ENCODE results near the gene MRPS31. TPM values are rescaled to one million over a fixed set of nuclear protein-coding genes. Genes with fewer than 3 reads are reported as not detected.

The MRPS31 gene
- total RNA-seq, 4 donors from 2014 or later: 26.9 to 34.9 (median 32.3) TPM

- intact Hi-C loops (cut with DNase I): no loop called here
- Histone ChIP-seq H3K27me3 (no peaks in the 10 kb centered on the region), H3K36me3 (peaks cover 0 to 21% of the 10 kb centered on the region in 2 donors), H3K9me3 (no peaks in the 10 kb centered on the region), H3K27ac (peak overlapping the region in 2 of 3 donors; percentile 21 to 36), H3K4me1 (no peaks in the 10 kb centered on the region), H3K4me3 (replicated peaks in 1 of 3) (no peak overlapping the region)
- WGBS, 2 donors: 97 to 99% methylated on average over 1 to 4 of the region's 6 CpGs
- TF ChIP-seq CTCF (IDR thresholded peaks at IDR 0.05): no peak
- no peak for TF ChIP-seq POLR2A (IDR thresholded peaks at IDR 0.05)
- no peak for DNase-seq
These were observed 41.9 kb upstream of the MRPS31 start for GRCh38 chr13:40812724-40813445.

- Histone ChIP-seq H3K36me3 (peaks cover 0 to 21% of the 10 kb centered on the region in 2 donors), H3K4me1 (no peaks in the 10 kb centered on the region), H3K4me3 (replicated peaks in 1 of 3) (no peak overlapping the region), H3K27ac (peak overlapping the region in 1 of 3 donors; percentile 24), H3K9me3 (no peaks in the 10 kb centered on the region), H3K27me3 (no peaks in the 10 kb centered on the region)
- 80 to 91% methylated on average over 4 of the region's 4 CpGs for WGBS, 2 donors
- no peak for DNase-seq
- TF ChIP-seq CTCF (IDR thresholded peaks at IDR 0.05) (no peak), POLR2A (IDR thresholded peaks at IDR 0.05) (no peak)
- intact Hi-C loops (cut with DNase I): no loop called here
These were observed 41.1 kb upstream of the MRPS31 start for GRCh38 chr13:40812102-40812501.

GRCh38 chr13:40809471-40809870 is 38.5 kb upstream of the MRPS31 start:
- no peaks in the 10 kb centered on the region for H3K4me1 ChIP-seq
- peak overlapping the region in 1 of 3 donors; percentile 0 for H3K27ac ChIP-seq
- WGBS, 2 donors: 65 to 82% methylated on average over 5 of the region's 5 CpGs
- DNase-seq: peak; percentile 61 to 70
- intact Hi-C loops (cut with DNase I): no loop called here
- H3K36me3 ChIP-seq: peaks cover 5 to 24% of the 10 kb centered on the region in 2 donors
- H3K4me3 ChIP-seq (replicated peaks in 1 of 3): no peak overlapping the region
- TF ChIP-seq CTCF (IDR thresholded peaks at IDR 0.05): no peak
- TF ChIP-seq POLR2A (IDR thresholded peaks at IDR 0.05): no peak
- no peaks in the 10 kb centered on the region for H3K27me3 ChIP-seq
- no peaks in the 10 kb centered on the region for H3K9me3 ChIP-seq

- Histone ChIP-seq H3K4me3 (replicated peaks in 1 of 3) (no peak overlapping the region), H3K36me3 (peaks cover 5 to 24% of the 10 kb centered on the region in 2 donors), H3K27me3 (no peaks in the 10 kb centered on the region), H3K4me1 (no peaks in the 10 kb centered on the region), H3K27ac (no peak overlapping the region), H3K9me3 (no peaks in the 10 kb centered on the region)
- intact Hi-C loops (cut with DNase I): no loop called here
- TF ChIP-seq POLR2A (IDR thresholded peaks at IDR 0.05) (no peak), CTCF (IDR thresholded peaks at IDR 0.05) (no peak)
- 86 to 93% methylated on average over 1 of the region's 1 CpG for WGBS, 2 donors
- no peak for DNase-seq
These were observed 35.3 kb upstream of the MRPS31 start for GRCh38 chr13:40806241-40806640.

- H3K4me1 ChIP-seq: peaks cover 0 to 8% of the 10 kb centered on the region in 2 donors
- TF ChIP-seq POLR2A (IDR thresholded peaks at IDR 0.05) (no peak), CTCF (IDR thresholded peaks at IDR 0.05) (no peak)
- no peaks in the 10 kb centered on the region for H3K27me3 ChIP-seq
- 94 to 100% methylated on average over 5 of the region's 5 CpGs for WGBS, 2 donors
- intact Hi-C loops (cut with DNase I): no loop called here
- no peak overlapping the region for H3K27ac ChIP-seq
- peaks cover 5 to 19% of the 10 kb centered on the region in 2 donors for H3K36me3 ChIP-seq
- DNase-seq: no peak
- no peaks in the 10 kb centered on the region for H3K9me3 ChIP-seq
- no peak overlapping the region for H3K4me3 ChIP-seq (replicated peaks in 1 of 3)
These were observed 32.3 kb upstream of the MRPS31 start for GRCh38 chr13:40803316-40803715.

All from thyroid gland (tissue), 4 donors.